ENCODE data around the gene CEACAM6. TPM values are rescaled to one million over a fixed set of nuclear protein-coding genes. Genes with fewer than 3 reads are reported as not detected.
A peak's percentile ranks its signal among the peaks of the same experiment; 100 is the strongest.

Gene CEACAM6
- total and polyA plus RNA-seq, 2 of the 13 experiments (the other 11 are each of a cell fraction or from before 2014, with no cell fraction given) = not detected

- TF ChIP-seq REL (CRISPR knock-in tag; conservative IDR thresholded peaks at IDR 0.05) (no peak), RAD21 (CRISPR knock-in tag; IDR thresholded peaks at IDR 0.05) (peak; percentile 35; the same call in 1 of the 2 replicates)
These were observed 37.4 kb downstream of the CEACAM6 start (continued) for GRCh38 chr19:41792513-41793413.

DNA sequence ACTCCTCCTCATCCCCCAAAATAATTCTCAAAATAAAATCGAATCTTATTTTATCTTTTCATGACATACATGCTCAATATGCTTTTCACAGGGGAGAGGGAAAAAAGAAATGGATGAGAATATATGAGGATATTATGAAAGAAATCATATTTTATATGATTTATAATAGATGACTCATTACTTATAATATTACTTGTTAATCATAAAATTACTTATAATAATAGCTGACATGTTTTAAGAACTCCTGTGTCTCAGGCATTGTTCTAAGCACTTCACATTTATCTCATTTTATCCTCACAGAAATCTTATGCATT lies 38.0 kb downstream of the CEACAM6 start:
- intact Hi-C loops (cut with micrococcal nuclease; ENCODE audit: unreplicated experiment) (loop anchor here (1.0 to 10.0 kb wide), 2 partner anchors 28 to 161 kb away; partner anchors contain the start of gene RABAC1), in situ Hi-C loops (cut with HindIII; ENCODE audit: extremely low pct_ligation_motif_present, low pct_unique_long_range_greater_than_20kb) (no loop called here)
- Histone ChIP-seq H3K4me1 (ENCODE audit: insufficient read depth, low read length) (no peaks in the 10 kb centered on the region), H3K27ac (ENCODE audit: extremely low read length, insufficient read depth, low read length) (no peak overlapping the region), H3K4me2 (ENCODE audit: low read depth, low read length) (no peak overlapping the region), H3K27me3 (ENCODE audit: control insufficient read depth in 1 of 2, insufficient read depth in 2 of 2, low read length in 2 of 2) (peaks cover 0 to 12% of the 10 kb centered on the region in 2 experiments; a peak in 2 of 5 replicates), H3K4me3 (replicated peaks in 1 of 3; ENCODE audit: insufficient read depth in 1 of 3, low read depth in 2 of 3, low read length in 3 of 3) (no peak overlapping the region), H4K20me1 (ENCODE audit: insufficient read depth, low read length) (no peaks in the 10 kb centered on the region), H3K36me3 (replicated peaks in 1 of 2; ENCODE audit: control insufficient read depth in 1 of 2, insufficient read depth in 2 of 2, low read length in 2 of 2) (no peaks in the 10 kb centered on the region), H3K79me2 (ENCODE audit: insufficient read depth, low read length) (no peaks in the 10 kb centered on the region), H2AFZ (ENCODE audit: low read length) (no peak overlapping the region), H3K9me3 (ENCODE audit: low read length) (no peaks in the 10 kb centered on the region), H3K9ac (ENCODE audit: insufficient read depth, low read depth, low read length) (no peak overlapping the region)
- no TSS peak for BruUV-seq (replicated peaks)
- POLR2A ChIA-PET = no interaction called here
- FAIRE-seq (no peak), ATAC-seq (no peak), DNase-seq (ENCODE audit: low spot score) (no peak)
- CTCF ChIA-PET (ENCODE audit: low intra/inter-chr PET ratio, low total read pairs) = interaction anchor here (1.9 kb wide), 1 partner anchor 28 kb away, joined by 20 read pairs; no protein-coding TSS in a partner anchor
- TF ChIP-seq ZNF615 (CRISPR knock-in tag; IDR thresholded peaks at IDR 0.05; ENCODE audit: borderline replicate concordance) (no peak), ZNF841 (CRISPR knock-in tag; IDR thresholded peaks at IDR 0.05; ENCODE audit: borderline replicate concordance) (no peak), ZNF17 (CRISPR knock-in tag; IDR thresholded peaks at IDR 0.05) (no peak), ZNF619 (CRISPR knock-in tag; IDR thresholded peaks at IDR 0.05) (no peak)
- 0% methylated on average over 1 of the region's 1 CpG for WGBS (ENCODE audit: low lambda C conversion rate)
